Astrocyte of the hippocampus (primary cell): Measurements from ENCODE around the gene GDA.
"Not testable (repeated sequence)": the region's sequence is repeated elsewhere in the genome, so short reads cannot be mapped to it uniquely, and the experiment has no call there.

ENCODE experiments used
- DNase-seq: peaks from one replicate; pipeline ENCODE4 v3.0.0; 2011; ENCODE audit warnings: low read depth, low spot score

GDA gene

DNA sequence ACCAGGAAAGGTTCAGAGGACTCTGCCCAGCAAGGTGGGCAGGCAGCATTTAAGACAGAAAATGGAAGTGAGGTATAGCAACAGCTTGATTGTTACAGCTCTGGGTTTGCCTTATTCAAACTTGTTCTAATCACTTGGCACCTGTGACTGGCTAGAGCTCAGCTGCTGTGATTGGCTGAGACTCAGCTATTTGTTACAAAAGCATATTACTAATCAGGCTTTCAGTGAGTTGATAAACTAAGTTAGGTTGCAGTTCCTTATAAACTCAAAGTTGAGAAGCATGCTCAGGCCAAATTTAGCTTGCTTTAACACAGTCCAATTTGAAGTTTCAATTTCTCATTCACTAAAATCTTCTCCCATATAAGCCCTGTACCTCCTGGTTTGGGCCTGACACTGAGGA lies 56.3 kb downstream of the GDA start:
- DNase-seq, result peak; percentile 16

DNA sequence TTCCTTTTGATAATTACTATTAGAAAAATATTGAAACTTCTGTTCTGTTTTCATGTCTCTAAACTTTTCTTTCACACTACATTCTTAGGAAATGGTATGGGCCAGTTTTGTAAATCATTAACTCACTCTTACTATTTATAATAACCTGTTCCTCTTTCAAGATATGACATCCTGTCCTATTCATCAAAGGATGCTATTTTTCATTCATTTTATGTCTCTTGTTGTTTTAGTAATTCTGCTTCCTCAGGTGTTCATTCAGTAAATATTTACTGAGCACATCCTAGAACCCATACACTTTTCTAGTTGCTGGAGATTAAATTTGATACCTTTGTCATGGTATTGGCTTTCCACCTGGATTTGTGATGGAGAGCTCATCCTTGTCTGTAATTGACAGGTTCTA lies 58.0 kb downstream of the GDA start:
- no peak for DNase-seq

DNA sequence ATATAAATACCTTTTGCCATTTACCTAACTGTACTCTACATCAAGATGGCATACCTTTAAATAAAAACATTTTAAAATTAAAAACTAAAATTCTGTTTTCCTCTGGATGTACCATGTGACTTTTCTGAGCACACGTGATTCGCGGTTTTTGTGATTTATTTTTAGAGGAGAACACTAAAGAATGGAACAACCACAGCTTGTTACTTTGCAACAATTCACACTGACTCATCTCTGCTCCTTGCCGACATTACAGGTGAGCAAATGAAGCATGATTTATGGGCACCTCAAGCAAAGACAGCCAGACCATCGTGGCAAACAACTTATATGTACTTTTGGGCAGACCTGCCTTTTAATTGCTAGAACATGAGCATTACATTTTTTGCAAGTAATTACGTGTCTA lies 61.3 kb downstream of the GDA start:
- no peak for DNase-seq

DNA sequence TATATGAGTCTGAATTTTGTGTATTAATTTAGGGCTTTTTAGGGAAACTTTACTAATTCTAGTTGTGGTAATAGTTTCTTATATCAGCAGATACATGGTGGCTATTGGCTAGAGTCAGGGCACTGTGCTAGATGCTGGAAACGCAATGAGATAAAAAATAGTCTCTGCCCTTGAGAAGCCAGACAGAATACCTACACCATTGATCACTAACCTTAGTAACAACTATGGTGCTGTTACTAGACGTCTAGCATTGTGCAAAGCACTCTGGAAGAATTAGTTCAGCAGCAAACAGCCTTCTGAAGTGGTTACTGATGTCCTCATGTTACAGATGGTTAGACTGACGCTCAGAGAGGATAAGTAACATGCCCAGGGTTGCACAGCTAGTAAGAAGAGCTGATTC lies 61.8 kb downstream of the GDA start:
- DNase-seq, result no peak

DNA sequence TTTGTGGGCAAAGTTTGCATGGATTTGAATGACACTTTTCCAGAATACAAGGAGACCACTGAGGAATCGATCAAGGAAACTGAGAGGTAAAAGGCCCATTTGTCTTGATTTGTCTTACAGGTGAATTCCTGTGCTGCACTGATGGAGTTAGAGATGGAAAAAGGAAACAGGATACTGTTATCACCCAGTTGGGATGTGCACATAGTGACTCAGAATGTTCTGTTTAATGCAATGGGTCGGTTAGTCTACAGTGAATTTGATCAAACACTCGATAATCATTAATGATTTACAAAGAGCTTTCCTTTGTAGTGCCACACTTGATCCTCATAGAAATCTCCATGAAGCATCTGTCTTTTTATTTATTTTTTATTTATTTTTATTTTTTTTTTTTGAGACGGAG lies 64.7 kb downstream of the GDA start:
- DNase-seq, result no peak

DNA sequence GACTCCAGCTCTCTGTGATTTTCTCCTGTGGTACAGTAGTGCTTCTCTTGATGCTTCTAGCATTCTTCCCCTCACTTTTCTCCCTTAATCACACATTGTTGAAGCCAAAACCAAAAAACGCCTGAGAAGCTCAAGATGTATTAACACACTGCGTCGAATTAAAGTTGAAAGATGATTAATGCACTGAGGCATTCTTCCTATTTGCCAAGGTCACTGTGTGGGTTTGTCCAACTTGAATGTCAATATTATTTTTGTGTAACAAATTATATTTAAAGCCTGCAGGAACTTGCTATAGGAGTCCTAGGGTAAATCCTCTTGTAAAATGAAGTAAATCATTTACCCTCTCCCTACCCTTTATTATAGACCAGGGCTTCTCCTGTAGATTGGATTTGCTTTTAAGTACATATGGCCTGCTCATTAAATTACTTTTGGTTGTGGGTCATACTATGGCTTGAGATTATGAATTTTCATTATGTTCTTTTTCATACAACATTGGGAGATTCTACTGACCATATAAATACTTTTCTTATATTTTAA lies 68.1 kb downstream of the GDA start:
- DNase-seq, result peak; percentile 5

DNA sequence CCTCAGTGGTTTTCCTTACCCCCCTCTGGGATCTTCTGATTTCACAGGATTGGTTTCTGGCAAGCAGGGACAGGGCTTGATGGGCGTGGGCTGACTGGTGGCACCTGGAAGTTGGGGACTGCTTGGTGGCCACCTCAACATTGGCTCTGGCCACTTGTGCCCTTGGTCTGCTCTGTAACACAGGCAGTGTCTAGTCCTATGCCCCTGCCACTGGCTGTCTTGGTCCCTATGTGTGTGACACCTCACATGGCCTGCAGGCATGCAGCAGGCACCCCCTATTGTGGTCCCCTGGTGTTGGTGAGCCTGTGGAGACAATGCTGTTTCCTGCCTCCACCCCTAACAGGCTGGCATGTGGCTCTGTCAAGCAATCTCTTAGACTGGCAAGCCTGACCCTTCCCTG lies 71.3 kb downstream of the GDA start:
- DNase-seq, result no peak

DNA sequence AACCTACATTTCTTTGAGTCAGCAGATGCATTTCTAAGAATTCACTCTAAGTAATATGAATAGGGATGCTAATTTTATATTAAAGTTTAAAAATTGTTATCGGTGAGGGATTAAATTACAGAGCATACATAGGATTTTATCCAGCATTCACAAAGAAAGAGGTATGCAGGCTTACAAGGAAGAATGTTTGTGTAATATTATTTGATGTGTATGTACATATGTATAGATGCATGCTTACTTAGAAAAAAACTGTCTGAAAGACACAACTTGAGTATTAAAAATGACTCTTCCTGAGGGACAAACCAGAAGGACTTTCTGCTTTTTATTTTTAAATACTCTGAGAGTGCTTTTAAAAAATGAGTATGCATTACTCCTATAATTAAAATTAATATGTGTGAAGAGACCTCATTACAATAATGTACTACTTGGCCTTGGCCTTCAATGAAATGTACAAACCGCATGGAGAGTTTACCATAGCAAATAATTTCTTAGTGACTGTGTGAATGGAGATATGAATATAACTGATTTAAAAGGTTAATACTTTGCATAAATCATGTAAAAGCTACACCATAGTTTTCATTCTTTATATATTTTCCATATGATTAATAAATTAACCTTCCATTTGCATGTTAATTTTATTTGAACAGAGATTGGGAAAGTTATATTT lies 77.0 kb downstream of the GDA start:
- DNase-seq, result no peak

DNA sequence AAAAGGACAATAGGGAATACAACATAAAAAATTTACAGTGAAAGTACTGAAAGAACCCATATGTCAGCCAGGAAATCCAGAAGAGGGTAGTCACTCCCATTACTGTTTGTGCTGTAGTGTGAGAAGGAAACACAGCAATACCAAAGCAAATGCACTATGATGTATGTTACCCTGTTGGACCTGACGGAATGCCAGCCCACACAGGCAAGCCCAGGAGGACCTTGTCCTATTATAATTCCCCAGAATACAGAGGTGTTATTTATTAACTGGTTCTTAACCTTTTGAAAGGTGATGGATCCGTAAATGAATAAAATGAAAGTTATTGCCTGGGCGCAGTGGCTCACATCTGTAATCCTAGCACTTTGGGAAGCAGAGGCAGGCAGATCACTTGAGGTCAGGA lies 79.0 kb downstream of the GDA start:
- DNase-seq, result no peak

DNA sequence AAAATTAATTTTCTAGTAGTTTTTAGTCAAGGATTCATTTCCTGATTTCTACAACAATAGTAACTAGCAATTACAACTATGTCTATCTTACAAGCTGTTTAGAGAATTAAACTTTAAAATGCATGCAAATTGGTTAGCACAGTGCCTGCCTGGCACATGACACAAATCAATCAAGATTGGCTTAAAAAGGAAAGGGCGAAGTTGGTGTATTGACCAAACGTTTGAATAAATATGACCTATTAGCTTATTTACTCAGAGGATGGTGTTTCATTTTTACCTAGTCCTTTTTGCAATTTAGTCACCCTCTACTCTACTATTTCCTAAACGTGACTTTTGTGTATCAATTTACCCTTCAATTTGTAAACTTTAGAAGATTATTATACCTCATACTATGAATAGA lies 83.5 kb downstream of the GDA start:
- DNase-seq, result no peak

DNA sequence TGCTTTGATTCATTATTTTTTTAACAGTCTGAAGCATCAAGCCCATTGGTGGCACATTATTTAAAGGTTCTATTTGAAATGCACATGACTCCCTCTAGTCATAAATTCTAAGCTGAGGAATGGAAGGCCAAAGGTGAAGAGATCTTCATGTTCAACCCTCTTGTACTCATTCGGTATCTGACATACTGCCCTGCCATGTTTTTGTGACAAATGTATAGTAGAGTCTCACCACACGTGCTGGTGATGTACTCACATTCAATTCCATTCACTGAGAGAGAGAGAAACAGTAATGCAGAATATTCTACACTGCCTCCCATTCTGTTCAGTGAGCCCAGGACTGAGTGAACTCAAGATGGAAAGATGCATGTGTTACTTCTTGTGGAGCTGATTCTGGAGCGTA lies 98.3 kb downstream of the GDA start:
- DNase-seq, result no peak

DNA sequence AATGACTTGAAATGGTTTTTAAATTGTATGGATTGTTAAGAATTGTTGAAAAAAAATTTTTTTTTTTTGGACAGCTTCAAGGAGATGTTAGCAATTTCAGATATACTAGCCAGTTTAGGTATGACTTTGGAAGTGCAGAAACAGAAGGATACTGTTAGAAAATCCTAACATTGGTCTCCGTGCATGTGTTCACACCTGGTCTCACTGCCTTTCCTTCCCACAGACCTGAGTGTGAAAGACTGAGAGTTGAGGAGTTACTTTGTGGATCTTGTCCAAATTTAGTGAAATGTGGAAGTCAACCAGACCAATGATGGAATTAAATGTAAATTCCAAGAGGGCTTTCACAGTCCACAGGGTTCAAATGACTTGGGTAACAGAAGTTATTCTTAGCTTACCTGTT lies 102.3 kb downstream of the GDA start:
- no peak for DNase-seq

DNA sequence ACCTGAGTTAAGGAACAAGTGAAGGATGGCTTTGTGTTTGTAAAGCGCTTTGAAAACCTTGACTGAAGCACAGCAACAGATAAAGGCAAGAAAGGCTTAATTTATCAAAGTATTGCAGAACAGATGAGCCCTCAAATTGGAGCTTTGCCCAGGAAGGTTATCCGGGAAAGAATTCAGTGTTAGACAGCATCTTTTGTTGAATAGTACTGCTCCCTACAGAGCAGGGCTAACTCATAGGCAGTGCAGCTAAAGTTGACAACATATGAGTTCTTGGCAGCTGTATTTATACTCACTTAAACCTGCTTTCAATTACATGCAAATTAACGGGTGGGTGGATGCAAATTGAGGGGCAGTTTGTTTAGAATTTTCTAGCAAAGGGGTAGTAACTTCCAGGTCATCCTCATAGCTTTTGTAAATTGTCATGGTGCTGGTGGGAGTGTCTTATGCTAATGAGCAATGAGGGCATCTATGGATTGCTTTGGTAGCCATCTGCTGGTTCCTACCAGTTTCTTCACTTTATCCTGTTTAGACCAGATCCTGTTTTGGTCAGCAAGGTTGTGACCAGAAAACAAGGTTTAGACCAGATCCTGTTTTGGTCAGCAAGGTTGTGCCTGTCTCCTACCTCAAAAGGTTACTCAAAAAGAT lies 105.8 kb downstream of the GDA start:
- DNase-seq, result peak; percentile 5

DNA sequence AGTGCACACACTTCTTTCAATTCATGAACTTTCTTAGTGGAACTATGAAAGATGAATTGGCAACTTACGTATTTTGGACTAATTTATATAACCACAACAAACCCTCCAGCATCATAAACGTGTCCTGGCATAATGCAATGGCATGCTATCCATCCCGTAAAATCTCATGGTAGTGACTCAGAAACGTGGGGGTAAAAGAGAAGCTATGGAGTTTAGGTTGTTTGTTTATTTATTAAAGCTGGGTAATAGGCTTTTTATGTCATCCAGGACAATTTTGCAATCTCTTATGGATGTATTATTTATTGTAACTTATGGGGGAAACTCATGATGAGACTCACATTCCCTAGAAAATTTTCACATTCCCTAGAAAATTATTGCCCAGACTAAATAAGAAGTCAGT lies 106.3 kb downstream of the GDA start:
- DNase-seq, result no peak

DNA sequence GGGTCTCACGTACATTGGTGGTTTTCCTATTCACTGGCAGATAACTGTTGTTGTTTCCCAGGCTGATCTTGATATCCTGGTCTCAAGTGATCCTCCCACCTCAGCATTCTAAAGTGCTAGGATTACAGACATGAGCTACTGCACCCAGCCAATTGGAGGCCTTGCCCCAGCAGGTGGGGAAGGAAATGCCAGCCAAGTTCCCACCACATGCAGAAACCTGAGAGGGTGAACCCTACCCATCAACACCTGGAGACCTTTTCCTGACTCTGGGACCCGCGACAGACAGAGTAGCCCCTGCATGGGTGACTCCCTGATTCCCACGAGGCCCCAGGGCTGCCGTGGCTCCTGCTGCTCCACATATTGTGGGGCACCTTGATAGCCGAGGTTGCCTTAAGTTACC lies 107.7 kb downstream of the GDA start:
- no peak for DNase-seq

DNA sequence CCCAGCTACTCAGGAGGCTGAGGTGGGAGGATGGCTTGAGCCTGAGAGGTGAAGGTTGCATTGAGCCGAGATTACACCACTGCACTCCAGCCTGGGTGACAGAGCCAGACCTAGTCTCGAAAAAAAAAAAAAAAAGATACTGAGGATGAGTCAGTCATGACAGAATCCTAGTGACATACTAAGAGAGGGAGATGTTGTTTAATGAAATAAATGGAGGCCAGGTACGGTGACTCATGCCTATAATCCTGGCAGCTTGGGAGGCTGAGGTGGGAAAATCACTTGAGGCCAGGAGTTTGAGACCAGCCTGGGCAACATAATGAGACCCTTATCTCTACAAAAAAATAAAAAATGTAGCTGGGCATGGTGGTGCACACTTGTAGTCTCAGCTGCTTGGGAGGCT lies 108.6 kb downstream of the GDA start:
- DNase-seq, result no peak

DNA sequence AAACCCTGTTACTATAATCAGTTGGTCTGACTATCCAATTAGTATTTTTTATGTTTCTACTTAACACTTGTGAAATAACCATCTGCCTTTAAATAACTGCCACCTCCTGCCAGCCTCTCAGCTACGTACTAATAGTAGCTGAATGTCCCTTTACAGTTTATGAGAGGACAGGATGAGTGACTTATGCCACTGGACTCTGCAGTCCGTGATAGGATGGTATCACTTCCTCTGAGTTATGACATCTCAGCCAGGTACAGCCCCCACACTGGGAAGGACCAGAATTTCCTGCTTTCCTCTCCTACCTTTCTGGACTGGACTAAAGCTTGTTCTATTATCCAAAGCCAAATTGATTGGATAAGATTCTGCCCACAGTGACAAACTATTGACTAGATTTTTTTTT lies 112.8 kb downstream of the GDA start:
- DNase-seq, result no peak

DNA sequence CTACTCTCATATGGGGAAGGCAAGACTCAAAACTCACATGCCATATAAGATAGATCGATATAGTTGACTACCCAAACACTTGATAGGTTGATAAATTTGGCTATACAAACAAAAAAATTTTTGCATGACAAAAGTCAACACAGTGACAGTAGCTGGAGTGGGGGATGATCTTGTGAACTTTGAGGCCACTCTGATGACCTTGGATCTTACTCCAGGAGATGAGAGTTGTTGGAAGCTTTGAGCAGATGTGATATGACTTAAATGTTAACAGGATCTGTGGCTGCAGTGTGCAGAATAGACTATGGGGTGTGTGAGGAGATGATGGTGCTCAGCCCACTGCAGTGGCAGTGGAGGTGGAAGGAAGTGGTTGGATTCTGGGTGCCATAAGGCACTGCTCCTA lies 114.3 kb downstream of the GDA start:
- DNase-seq, result no peak

DNA sequence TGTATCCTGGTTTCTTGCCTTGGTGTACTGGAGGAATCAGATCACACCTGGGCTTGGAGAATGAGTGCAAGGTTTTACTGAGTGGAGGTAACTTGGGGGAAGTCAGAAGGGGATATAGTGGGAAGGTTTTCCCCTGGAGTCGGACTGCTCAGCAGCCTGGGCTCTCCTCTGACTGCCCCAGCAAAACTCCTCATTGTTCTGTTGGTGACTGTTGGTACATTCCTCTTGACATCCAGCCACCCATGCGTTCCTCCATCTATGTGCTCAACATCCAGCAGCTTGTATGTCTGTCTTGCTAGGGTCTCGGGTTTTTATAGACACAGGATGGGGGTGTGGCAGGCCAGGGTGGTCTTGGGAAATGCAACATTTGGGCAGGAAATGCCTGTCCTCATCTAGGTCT lies 119.7 kb downstream of the GDA start:
- DNase-seq, result no peak

DNA sequence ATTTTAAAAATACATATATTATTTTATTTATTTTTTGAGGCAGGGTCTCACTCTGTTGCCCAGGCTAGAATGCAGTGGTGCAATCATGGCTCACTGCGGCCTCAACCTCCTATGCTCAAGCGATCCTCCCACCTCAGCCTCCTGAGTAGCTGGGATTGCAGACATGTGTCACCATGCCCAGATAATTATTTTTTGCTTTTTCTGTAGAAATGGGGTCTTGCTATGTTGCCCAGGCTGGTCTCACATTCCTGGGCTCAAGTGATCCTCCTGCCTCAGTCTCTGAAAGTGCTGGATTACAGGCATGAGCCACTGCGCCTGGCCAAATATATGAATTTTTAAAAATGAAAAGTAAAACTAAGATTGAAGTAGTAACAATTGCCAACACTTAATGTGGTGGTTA lies 121.1 kb downstream of the GDA start:
- DNase-seq, result not testable (repeated sequence)

DNA sequence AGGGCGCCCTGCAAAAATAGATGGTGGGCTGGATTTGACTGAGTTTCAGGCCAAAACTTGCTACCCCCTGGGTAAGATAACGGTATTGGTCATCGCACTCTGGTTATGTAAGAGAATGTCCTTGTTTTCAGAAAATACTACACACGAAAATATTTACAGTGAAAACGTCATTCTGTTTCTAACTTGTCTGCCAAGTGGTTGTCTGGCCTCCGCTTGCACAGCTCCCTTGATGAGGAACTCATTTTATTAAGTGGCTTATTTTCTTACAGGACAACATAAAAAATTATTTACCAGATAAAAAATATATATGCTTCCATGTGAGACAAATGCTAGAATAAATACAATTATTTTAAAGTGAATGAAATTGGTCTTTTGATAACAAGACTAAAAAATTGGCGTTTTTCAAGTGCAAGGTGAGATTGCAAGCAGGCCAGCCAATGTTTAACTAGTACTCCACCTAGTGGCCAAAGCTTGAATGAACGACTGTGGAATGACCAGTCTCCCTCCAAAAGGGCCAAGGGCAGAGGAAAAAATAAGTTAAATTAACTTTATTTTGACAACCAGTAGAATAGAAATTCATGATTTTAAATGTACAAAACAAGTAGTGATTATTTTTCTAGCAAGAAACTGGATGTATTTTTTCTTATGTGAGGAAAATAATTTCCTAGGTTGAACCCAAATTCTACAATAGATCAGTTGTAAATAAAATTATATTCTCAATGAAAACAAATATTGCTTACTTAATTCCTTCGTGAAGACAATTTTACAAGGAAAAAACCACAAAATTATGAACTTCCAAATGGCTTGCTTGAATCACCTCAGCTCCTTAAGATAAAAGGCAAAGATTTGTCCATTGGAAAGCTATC lies 122.6 kb downstream of the GDA start:
- DNase-seq, result peak; percentile 77

DNA sequence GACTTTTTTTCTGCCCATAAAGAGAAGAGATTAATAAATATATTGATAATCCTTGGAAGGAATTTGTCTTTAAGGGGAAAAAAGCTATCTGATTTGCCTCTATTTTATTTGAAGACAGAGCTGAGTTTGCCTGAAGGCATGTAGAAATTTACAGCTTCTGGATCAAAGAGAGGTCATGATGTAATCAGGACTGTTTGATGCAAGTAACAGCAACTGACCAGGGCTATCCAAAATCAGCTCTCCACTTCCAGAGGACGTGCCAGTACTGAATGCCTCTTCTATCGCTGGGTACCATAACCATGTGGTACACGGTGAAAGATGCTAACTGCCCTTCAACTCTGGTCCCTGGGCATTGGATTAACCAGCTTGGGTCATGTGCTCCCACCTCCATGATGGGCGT lies 125.2 kb downstream of the GDA start:
- DNase-seq, result no peak

DNA sequence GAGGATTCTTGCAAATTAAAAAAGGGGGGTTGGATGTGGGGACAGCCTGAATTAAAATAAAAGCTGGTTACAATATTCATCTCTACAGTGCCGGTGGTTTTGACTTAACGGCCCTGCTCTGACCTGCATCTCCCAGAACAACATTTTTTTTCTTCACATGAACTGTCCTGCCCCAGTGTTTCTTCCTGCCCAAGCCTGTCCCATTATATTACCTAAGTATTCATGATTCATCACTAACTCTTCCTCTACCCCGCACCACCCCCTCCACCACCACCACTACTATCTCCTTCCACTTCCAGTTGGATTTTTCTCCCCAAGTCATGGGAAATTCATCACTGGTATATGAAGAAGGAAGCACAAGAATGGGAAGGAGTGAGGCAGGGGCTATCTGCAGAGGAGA lies 125.7 kb downstream of the GDA start:
- no peak for DNase-seq
